HG02973 (cell line): Measurements from ENCODE around the gene SLC6A13.
"Not testable (repeated sequence)": the region's sequence is repeated elsewhere in the genome, so short reads cannot be mapped to it uniquely, and the experiment has no call there.

Experiments used
- ATAC-seq: cut with Tn5 transposase; IDR thresholded peaks from one replicate; pipeline ENCODE4 v1.9.1; 2021; ENCODE audit warnings: moderate library complexity; ENCODE audit not compliant: unreplicated experiment

The SLC6A13 gene

GRCh38 chr12:262817-263216 is at the start of gene SLC6A13:
Gene SLC6A13, minus strand, starts transcription at chr12:262836. Its CDS starts 2,784 bp downstream, at chr12:260052.
- no peak for ATAC-seq

GRCh38 chr12:308511-308910 is 45.9 kb upstream of the SLC6A13 start:
- ATAC-seq = no peak

- no peak for ATAC-seq
Observed at GRCh38 chr12:307406-307805, 44.8 kb upstream of the SLC6A13 start.

GRCh38 chr12:304805-305204 is 42.2 kb upstream of the SLC6A13 start:
- no peak for ATAC-seq

DNA sequence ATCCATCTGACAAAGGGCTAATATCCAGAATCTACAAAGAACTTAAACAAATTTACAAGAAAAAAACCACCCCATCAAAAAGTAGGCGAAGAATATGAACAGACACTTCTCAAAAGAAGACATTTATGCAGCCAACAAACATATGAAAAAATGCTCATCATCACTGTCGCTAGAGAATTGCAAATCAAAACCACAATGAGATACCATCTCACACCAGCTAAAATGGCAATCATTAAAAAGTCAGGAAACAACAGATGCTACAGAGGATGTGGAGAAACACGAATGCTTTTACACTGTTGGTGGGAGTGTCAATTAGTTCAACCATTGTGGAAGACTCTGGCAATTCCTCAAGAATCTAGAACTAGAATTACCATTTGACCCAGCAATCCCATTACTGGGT is 40.1 kb upstream of the SLC6A13 start:
- ATAC-seq = not testable (repeated sequence)

DNA sequence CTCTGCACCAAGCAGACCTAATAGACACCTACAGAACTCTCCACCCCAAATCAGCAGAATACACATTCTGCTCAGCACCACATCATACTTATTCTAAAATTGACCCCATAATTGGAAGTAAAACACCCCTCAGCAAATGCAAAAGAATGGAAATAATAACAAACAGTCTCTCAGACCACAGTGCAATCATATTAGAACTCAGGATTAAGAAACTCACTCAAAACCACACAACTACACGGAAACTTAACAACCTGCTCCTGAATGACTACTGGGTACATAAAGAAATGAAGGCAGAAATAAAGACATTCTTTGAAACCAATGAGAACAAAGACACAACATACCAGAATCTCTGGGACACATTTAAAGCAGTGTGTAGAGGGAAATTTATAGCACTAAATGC is 37.5 kb upstream of the SLC6A13 start:
- ATAC-seq = not testable (repeated sequence)

DNA sequence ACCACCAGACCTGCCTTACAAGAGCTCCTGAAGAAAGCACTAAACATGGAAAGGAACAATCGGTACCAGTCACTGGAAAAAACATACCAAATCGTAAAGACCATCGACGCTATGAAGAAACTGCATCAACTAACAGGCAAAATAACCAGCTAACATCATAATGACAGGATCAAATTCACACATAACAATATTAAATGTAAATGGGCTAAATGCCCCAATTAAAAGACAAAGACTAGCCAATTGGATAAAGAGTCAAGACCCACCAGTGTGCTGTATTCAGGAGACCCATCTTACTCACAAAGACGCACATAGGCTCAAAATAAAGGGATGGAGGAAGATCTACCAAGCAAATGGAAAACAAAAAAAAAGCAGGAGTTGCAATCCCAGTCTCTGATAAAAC is 36.9 kb upstream of the SLC6A13 start:
- ATAC-seq = not testable (repeated sequence)

DNA sequence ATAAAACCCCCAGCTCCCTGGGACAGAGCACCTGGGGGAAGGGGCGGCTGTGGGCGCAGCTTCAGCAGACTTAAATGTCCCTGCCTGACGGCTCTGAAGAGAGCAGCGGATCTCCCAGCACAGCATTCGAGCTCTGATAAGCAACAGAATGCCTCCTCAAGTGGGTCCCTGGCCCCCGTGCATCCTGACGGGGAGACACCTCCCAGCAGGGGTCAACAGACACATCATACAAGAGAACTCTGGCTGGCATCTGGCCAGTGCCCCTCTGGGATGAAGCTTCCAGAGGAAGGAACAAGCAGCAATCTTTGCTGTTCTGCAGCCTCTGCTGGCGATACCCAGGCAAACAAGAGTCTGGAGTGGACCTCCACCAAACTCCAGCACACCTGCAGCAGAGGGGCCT is 35.4 kb upstream of the SLC6A13 start:
- not testable (repeated sequence) for ATAC-seq

DNA sequence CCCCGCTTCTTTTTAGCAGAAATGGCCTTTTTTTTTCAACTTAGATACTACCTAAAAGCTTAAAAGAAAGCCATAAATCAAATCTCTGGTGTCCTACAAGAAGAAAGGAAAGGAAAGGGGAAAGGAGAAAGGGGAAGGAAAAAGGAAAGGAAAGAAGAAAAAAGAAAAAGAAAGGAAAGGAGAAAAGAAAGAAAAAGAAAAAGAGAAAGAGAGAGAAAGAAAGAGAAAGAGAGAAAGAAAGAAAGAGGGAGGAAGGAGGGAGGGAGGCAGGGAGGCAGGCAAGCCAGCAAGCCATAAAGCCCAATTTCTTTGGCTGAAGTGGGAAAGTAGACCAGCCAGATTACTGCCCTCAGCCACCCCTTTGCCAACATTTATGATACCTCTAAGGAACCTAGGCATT is 32.5 kb upstream of the SLC6A13 start:
- no peak for ATAC-seq

GRCh38 chr12:293199-293598 is 30.6 kb upstream of the SLC6A13 start:
- ATAC-seq = no peak

DNA sequence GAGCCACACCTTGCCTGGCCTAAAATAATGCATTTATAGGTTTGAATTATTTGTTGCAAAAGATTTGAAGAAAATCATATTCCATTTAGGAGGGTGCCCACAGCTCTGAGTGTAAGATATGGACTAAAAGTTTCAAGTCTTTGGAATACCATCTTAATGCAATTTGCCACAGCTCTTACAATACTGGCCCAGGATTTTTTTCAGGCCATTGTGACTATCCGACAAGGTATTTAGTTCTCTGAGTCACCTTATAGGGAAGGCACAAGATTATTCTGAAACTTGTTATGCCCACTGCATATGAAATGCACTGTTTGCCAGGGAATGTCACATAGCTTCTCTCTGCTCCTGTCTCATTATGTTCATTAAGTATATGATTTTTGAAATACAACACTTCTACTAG is 29.6 kb upstream of the SLC6A13 start:
- no peak for ATAC-seq

DNA sequence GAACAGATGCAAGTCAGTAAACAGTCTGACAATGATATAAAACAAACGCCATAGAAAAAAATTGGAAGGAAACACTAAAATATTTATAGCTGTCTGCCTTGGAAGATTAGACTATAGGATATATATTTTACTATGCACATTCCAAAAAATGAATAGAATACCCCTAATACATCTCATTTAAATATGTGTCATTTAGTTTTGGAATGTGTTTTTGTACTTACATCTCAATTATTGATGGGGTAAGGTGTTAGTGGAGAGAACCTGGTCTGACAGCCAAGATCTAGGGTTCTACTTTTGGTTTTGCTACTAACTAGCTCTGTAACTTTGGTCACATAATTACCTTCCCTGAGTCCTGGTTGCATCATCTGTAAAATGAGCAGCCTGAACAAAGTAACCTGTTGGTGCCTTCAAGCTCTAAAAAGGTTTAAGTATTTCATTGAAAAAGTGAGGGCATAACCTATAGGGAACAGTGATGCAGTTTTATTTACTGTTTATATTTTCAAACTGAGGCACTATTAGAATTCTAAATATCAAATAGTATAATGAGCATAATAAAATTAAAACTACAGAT is 28.6 kb upstream of the SLC6A13 start:
- no peak for ATAC-seq

GRCh38 chr12:288687-289086 is 26.1 kb upstream of the SLC6A13 start:
- ATAC-seq = no peak

DNA sequence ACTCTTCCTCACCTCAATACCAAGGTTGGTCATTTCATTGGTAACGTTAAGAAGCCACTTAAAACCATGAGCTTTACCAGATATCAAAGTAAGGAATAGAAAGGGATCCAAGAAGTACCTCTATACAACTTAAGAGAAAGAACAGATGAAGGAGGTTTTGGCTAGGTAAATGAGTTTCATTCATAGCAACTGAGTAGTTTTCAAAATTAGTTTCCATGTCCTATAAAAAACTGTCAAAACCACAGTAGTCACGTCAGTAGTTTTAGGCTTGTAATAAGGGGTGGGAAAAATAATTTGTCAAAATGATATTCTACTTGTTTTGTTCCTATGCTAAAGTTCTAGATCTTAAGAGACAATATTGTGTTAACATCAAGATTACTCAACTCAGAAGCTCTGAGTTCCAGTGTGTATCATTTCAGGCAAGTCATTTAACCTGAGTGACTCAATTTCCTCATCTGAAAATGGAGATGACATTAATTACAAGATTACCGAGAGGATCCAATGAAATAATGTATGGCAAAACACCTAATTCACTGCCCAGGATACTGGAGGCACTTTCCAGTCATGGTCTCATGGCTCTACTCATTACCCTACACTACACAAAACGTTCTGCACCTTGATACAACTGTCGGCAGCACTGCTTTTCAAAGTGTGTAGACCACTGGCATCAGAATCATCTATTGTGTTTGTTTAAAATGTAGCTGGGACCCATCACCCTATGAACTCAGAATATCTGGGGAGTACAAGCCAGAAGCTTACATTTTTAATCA is 24.1 kb upstream of the SLC6A13 start:
- no peak for ATAC-seq

GRCh38 chr12:278046-278445 is 15.4 kb upstream of the SLC6A13 start:
- no peak for ATAC-seq

- no peak for ATAC-seq
Observed at GRCh38 chr12:275812-276211, 13.2 kb upstream of the SLC6A13 start.

GRCh38 chr12:273382-273781 is 10.7 kb upstream of the SLC6A13 start:
- no peak for ATAC-seq

DNA sequence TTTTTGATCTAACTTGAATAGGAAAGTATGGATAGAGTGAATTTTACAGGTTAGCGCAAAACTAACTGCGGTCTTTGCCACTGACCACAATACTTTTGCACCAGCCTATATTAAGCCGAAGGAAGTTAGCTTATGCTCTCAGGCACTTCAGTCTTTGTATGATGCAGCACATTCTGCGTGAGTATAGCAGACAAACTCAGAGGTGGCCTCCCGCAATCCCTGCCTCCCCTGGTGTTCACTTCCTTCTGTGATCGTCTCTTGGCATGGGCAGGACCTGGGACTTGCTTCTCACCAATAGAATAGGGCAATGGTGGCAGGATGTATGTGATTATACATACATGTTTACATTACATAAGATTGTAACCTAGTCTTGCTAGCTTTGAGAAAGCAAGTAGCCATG is 10.3 kb upstream of the SLC6A13 start:
- no peak for ATAC-seq

DNA sequence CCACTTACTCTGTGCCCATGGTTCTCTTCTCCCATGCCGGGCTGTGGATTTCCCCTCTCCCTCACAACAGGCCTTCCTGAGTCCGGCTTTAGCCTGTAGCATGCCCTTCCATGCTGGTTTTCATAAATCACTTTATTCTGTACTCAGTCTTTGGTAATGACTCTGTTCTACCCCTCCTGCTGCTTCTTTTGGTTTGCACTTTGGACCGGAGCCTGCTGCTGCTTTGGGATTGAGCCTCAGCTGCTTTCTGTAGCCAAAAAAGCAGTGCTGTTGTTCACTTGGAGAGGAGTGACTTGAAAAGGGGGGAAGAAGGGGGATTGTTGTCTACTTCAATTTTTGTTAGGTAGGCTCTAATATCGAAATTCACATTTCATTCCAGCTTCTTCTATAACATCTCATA is 8.5 kb upstream of the SLC6A13 start:
- no peak for ATAC-seq

DNA sequence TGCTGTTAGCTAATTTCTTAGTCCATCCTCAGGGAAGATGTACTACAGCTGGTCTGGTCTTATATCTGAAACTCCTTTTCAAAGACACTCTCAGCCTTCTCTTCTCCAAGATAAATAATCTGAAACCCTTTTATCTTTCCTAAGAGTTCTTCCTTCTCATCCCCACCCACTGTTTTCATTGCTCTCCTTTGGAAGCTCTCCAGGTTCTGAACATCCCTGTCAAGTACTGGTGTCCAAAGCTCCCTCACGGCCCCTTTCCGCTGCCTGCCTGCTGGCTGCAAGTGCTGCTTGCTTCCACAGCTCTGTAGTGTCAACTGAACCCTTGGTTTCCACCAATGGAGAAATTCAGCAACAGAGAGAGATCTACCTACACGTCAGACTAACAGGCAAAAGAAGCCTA is 6.6 kb upstream of the SLC6A13 start:
- ATAC-seq = no peak

- no peak for ATAC-seq
Observed at GRCh38 chr12:268483-268840, 5.8 kb upstream of the SLC6A13 start.

GRCh38 chr12:267581-268482 is 5.2 kb upstream of the SLC6A13 start:
- ATAC-seq = no peak
